ENCODE data around the gene TNP2.
A peak's percentile ranks its signal among the peaks of the same experiment; 100 is the strongest.

TNP2 gene

GRCh38 chr16:11258553-11259492 is 10.3 kb downstream of the TNP2 start:
- FAIRE-seq = no peak
- no peak for DNase-seq (ENCODE audit: insufficient read length, low spot score)

DNA sequence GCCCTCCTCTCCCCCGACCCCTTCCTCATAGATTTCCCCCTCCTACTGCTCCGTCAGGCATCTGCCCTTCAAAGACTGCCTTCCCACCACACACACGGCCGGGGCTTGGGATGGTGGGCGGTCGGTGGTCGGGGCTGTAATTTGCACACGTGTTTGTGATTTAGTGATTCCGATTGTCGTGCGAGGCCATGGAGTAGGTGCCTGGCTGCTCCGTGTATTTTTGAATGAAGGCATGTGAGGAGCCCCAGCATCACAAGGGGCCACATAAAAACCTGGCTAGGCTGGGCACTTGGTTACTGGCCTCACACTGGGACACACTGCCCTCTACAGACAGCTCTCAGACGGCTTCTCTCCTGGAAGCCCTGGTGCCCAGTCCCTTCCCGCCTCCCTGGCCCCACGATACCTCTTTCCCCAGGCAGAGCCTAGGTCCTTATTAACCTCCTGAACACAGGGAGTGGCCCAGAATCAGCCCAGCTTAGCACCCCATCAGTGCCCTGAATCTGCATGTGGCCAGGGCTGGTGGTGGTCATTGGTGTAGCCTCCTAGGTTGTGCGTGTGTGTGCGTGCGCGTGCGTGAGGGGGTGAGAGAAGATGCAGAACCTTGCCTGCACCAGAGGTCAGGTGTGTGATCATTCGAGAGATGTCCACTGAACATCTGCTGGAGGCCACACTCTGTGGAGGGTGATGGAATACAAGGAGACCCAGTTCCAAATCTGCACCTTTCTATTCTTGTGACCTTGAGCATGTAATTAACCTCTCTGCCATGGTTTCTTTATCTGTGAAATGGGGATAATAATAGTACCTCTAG is 11.8 kb downstream of the TNP2 start:
- FAIRE-seq (peak; percentile 55), DNase-seq (ENCODE audit: insufficient read length, low spot score) (peak; percentile 87)

- FAIRE-seq (no peak), DNase-seq (ENCODE audit: insufficient read length, low spot score) (no peak)
These were observed 12.4 kb downstream of the TNP2 start for GRCh38 chr16:11256661-11257130.

- peak; percentile 80 for DNase-seq (ENCODE audit: insufficient read length, low spot score)
- no peak for FAIRE-seq
These were observed 13.1 kb downstream of the TNP2 start, which contains the start of gene SOCS1 for GRCh38 chr16:11255737-11256660. TSS of gene SOCS1 (minus strand) at chr16:11256204. CDS start at chr16:11255478, 726 bp downstream.

DNA sequence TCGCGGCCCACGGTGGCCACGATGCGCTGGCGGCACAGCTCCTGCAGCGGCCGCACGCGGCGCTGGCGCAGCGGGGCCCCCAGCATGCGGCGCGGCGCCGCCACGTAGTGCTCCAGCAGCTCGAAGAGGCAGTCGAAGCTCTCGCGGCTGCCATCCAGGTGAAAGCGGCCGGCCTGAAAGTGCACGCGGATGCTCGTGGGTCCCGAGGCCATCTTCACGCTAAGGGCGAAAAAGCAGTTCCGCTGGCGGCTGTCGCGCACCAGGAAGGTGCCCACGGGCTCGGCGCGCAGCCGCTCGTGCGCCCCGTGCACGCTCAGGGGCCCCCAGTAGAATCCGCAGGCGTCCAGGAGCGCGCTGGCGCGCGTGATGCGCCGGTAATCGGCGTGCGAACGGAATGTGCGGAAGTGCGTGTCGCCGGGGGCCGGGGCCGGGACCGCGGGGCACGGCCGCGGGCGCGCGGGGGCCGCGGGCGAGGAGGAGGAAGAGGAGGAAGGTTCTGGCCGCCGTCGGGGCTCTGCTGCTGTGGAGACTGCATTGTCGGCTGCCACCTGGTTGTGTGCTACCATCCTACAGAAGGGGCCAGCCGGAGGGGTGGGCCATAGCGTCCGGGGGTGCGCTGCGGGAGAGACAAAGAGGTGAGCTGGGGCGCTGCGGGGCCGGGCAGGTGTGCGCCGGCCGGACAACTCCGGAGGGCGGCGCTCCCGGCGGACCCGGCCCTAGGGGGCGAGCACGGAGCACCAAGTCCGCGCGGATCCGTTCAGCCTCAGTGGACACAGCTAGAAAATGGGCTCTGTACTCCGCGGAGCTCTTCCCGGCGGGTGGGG is 14.0 kb downstream of the TNP2 start:
- FAIRE-seq = no peak
- DNase-seq (ENCODE audit: insufficient read length, low spot score) = no peak

DNA sequence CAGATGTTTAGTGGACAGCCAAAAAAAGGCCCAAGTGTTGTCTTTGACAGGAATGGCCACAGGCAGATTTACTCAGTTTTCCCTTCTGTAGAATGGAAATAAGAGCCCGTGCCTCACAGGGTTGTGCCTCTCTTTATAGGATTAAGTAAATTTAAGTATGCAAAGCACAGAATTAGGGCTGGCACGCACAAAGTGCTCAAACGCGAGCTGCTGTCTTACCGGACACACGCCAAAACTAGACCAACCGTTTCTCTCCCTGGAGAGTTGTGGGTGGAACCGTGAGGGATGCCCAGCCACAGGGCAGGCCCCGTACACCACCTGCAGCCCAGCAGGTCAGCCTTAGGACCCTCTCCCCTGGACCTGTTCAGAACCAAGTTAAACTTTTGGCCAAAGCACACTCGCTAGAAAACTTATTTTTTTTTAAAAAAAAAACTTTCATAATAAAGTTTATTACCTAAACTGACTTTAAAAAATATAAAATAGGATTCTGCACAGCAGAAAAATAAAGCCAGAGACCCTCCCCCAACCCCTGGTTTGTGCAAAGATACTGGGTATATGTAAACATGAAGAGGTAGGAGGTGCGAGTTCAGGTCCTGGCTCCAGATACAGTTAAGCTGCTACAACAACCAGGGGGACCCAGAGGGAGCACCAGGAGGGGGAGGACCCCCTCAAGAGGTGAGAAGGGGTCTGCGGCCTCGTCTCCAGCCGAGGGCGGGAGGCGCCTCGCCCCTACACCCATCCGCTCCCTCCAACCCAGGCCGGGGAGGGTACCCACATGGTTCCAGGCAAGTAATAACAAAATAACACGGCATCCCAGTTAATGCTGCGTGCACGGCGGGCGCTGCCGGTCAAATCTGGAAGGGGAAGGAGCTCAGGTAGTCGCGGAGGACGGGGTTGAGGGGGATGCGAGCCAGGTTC is 14.9 kb downstream of the TNP2 start:
- no peak for FAIRE-seq
- no peak for DNase-seq (ENCODE audit: insufficient read length, low spot score)

DNA sequence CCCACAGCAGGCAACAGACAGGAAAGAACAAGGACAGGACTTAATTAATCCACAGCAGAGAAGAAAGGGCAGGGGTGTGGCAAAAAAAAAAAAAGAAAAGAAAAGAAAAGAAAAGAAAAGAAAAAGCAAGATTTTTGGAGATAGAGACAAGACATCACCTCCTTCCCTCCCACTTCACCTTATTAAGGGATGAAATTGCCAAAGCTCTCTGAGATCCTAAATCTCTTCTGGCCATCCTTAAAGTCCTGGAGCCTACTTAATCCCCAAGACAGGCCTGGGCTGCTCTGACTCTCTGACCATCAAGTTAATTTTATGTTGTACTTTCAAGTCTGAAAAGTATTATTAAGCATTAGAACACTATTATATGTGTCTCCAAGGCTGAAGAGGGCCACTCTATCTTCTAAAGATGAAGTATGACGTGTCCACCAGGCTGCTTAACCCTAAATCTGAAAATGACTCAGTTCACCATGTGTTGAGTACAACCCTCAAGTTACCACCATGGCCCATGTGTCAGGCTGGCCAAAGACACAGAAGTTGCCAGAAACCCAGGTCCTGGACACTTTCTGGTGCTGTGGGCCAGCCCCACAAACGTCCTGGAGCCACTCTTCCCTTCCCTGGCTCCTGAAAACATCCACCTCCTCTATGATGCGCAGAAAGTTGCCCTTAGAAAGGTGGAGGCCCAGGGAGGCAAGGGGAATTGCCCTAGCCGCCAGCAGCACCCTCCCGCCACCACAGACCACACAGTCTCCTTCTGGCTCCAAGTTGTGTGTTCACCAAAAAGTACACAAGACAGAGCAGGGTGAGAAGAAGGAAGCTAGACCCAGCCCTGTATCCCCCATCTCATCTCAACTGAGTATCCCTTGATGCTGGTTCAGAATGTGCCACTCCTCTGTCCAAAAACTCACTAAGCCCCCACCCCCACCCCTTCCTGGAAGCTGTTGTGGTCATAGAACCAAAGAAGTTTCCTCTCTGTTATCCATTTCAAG is 15.8 kb downstream of the TNP2 start:
- FAIRE-seq = no peak

GRCh38 chr16:11252482-11252931 is 16.6 kb downstream of the TNP2 start:
- no peak for DNase-seq (ENCODE audit: insufficient read length, low spot score)
- FAIRE-seq = no peak

More for the DNA sequence above, 15.8 kb downstream of the TNP2 start:
- DNase-seq (ENCODE audit: insufficient read length, low spot score) = no peak

DNA sequence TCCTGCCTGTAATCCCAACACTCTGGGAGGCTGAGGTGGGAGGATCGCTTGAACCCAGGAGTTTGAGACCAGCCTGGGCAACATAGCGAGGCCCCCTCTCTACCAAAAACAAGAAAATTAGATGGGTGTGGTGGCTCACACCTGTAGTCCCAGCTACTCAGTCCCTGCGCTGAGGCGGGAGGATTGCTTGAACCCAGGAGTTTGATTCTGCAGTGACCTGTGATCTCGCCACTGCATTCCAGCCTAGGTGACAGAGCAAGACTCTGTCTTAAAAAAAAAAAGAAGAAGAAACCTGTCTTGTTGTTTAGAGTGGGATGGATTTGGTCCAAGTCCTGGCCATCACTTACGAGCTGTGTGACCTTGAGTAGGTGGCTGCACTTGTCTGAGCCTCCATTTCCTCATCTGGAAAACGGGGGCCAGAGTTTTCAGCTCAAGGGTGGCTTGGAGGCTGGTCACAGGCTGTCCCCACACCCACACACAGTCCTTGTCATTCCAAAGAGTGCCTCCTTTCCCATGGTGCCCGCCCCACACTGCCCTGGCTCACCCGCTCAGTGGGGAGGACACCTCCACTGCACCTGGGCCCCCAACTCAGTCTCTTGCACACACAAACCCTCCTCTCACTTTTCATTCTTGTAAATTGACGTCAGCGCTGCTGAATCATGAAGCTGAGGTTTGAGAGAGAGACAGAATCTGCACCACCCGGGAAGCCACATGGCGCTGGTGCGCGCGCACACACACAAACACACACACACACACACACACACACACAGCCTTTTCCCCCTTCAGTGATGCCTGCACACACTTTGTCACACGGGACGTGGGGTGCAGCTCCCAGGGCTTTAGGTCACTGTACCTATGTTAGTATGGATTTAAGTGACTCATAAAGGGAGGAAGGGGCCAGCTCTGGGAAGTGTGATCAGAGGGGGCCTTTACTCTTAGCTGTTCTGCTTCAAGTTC is 17.3 kb downstream of the TNP2 start:
- FAIRE-seq (no peak), DNase-seq (ENCODE audit: insufficient read length, low spot score) (no peak)

- DNase-seq (ENCODE audit: insufficient read length, low spot score) (no peak), FAIRE-seq (no peak)
These were observed 18.2 kb downstream of the TNP2 start for GRCh38 chr16:11250786-11251524.

DNA sequence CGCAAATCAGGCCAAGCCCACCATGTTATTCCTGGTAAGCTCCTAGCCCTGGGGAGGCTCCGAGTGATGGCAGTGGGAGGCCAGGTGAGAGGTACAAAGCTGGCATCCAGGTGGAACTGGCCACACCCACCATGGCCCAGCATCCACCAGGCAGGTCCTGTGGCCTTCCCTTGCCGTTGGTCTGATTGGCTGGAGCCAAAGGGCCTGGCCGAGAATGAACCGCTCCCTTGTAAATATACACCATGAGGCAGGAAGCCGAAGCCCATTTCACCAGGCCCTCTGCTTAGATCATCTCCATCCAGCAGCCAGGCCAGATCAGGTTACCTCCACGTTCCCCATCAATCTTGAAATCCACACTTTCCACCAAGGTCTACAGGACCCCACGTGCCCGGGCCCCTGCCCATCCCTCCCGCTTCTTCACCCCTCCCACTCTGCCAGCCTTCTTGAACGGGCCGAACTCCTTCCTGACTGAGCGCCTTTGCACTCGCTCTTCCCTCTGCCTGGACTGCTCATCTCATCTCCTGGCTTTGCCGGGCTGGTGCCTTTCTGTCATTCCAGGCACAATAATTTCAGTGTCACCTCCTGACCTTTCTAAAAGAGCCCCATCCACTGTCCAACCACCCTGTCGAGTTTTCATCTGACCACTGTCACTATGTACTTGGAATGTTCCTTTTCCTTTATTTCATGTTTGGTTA is 18.9 kb downstream of the TNP2 start:
- FAIRE-seq (no peak), DNase-seq (ENCODE audit: insufficient read length, low spot score) (no peak)

DNA sequence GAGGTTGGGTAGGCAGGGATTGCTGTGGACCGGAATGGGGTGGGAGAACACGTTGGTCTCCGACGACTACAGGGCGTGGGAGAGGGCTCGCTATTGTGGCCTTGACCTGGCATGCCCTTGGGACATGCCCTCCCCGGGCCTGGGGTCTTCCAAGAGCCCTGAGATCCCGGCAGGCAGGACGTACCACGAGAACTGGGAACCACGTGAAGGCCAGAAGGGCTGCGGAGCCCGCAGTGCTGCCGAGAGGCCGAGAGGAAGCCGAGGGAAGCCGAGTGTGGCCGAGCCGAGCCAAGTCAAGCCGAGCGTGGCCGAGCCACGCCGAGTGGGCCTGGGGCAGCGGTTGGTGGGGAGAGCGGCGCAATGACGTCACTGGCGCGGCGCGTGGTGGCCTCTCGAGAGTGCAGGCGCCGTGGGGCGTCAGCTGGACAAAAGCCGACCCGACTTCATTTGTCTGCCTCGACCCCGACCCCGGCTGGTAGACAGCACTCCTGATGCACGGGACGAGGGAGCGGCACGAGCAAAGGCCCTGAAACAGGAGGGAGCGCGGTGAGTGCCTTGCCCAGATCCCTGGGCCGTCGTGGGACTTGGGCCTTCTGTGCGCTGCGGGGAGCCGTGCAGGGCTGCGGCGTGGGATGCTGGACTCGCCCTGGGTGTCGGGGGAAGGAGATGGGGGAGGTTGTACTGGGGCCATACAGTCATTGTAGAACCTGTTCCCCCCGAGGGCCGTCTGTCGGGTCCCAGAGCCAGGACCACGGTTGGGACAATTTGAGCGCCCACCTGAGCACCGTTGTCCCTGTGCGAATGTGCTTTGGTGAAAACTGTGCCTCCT is 19.7 kb downstream of the TNP2 start:
- no peak for FAIRE-seq
- no peak for DNase-seq (ENCODE audit: insufficient read length, low spot score)

DNA sequence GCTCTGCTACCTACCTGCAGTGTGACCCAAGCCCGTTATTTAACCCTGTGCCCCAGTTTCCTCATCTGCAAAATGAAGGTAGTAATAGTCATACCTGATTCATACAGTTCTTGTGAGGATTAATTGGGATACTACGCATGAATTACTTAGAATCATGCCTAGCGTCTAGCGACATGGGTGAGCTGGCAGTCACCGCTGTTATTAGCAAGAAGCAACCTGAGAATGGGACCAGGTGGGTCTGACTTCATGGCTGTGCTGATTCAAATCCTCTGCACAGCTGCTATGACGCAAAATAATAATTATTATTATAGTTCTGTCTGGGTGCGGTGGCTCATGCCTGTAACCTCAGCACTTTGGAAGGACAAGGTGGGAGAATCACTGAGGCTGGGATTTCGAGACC is 21.0 kb downstream of the TNP2 start:
- no peak for DNase-seq (ENCODE audit: insufficient read length, low spot score)
- FAIRE-seq = no peak

DNA sequence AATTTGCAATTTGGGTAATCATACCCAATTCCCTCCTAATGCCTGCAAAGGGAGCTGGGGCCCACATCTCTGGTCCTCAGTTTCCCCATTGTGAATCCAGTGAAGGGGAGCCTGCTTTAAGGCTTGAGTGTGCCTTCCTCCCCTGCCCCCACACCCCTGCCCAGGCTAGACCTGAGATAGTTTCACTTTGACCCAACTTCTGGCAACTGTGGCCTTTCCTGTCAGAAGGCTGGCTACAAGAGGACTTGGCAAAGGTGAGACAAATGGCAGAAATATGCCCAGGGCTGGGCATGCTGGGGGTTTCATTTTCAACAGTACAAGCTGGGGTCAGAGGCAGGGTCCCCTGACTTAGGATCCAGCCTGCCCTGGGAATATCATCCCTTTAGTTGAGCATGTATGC is 23.1 kb downstream of the TNP2 start:
- FAIRE-seq (no peak), DNase-seq (ENCODE audit: insufficient read length, low spot score) (no peak)
